GM04504 (cell line): ENCODE results near the gene KNDC1.

Experiments
- DNase-seq: peaks from one replicate; pipeline ENCODE4 v3.0.0-alpha.2; 2012; ENCODE audit warnings: low read depth

The KNDC1 gene

GRCh38 chr10:133206356-133207040 is 46.5 kb downstream of the KNDC1 start:
- no peak for DNase-seq

- DNase-seq = no peak
Measured at GRCh38 chr10:133207041-133207600, 47.1 kb downstream of the KNDC1 start.

GRCh38 chr10:133207627-133208026 is 47.6 kb downstream of the KNDC1 start:
- DNase-seq = no peak

GRCh38 chr10:133208466-133208865 is 48.4 kb downstream of the KNDC1 start:
- DNase-seq = no peak

GRCh38 chr10:133209117-133209516 is 49.1 kb downstream of the KNDC1 start:
- DNase-seq = no peak

GRCh38 chr10:133209641-133210040 is 49.6 kb downstream of the KNDC1 start:
- no peak for DNase-seq

GRCh38 chr10:133210398-133211140 is 50.5 kb downstream of the KNDC1 start:
- no peak for DNase-seq

GRCh38 chr10:133211141-133211830 is 51.3 kb downstream of the KNDC1 start:
- DNase-seq = no peak

- DNase-seq = no peak
Measured at GRCh38 chr10:133211959-133212852, 52.2 kb downstream of the KNDC1 start.

- DNase-seq = no peak
Measured at GRCh38 chr10:133212853-133213494, 53.0 kb downstream of the KNDC1 start.

- no peak for DNase-seq
Measured at GRCh38 chr10:133213641-133214467, 53.8 kb downstream of the KNDC1 start.

- no peak for DNase-seq
Measured at GRCh38 chr10:133214468-133215410, 54.7 kb downstream of the KNDC1 start.

GRCh38 chr10:133215586-133215985 is 55.6 kb downstream of the KNDC1 start:
- DNase-seq = no peak

GRCh38 chr10:133216776-133217175 is 56.8 kb downstream of the KNDC1 start:
- no peak for DNase-seq

GRCh38 chr10:133217800-133218589 is 58.0 kb downstream of the KNDC1 start:
- DNase-seq = no peak

GRCh38 chr10:133218891-133219290 is 58.9 kb downstream of the KNDC1 start:
- DNase-seq = no peak

GRCh38 chr10:133219782-133220181 is 59.8 kb downstream of the KNDC1 start:
- DNase-seq = no peak

- DNase-seq = no peak
Measured at GRCh38 chr10:133221331-133221730, 61.3 kb downstream of the KNDC1 start.
